Type B pancreatic cell (in vitro differentiated cells): ENCODE results near the gene MAPKBP1. TPM values are rescaled to one million over a fixed set of nuclear protein-coding genes. Genes with fewer than 3 reads are reported as not detected.

ENCODE experiments used
- DNase-seq: peaks from one replicate; pipeline ENCODE4 v3.0.0; 2021; ENCODE audit warnings: mixed read lengths; ENCODE audit not compliant: unreplicated experiment; ENCODE audit errors: extremely low spot score
- H3K27ac Mint-ChIP-seq: 2 replicates; pipeline ENCODE4 v1.8.0; 2021; ENCODE audit warnings: mild to moderate bottlenecking, mixed read lengths
- H3K27me3 Mint-ChIP-seq: 2 replicates; pipeline ENCODE4 v1.8.0; 2021; ENCODE audit warnings: mixed read lengths
- H3K36me3 Mint-ChIP-seq: 2 replicates; pipeline ENCODE4 v1.8.0; 2021; ENCODE audit warnings: mixed read lengths
- H3K4me1 Mint-ChIP-seq: one replicate; pipeline ENCODE4 v1.8.0; 2021; ENCODE audit warnings: mixed read lengths; ENCODE audit not compliant: unreplicated experiment
- H3K4me3 Mint-ChIP-seq: 2 replicates; pipeline ENCODE4 v1.8.0; 2021; ENCODE audit warnings: mild to moderate bottlenecking, mixed read lengths
- H3K9me3 Mint-ChIP-seq: 2 replicates; pipeline ENCODE4 v1.8.0; 2021; ENCODE audit warnings: mixed read lengths
- total RNA-seq: library from RNA; stranded (reverse); gene quantifications from 2 replicates; pipeline ENCODE4 v1.2.1, GENCODE V29; 2021; ENCODE audit warnings: low replicate concordance
- TF ChIP-seq, protein P1 (sequence below): fragments of 200-600 bp; sonication (generic); conservative IDR thresholded peaks from 2 replicates; pipeline ENCODE4 v1.5.0; 2021; ENCODE audit warnings: antibody characterized with exemption, mild to moderate bottlenecking

MAPKBP1 gene
- total RNA-seq, 1 donor from 2014 or later = 34.8 TPM

GRCh38 chr15:41798607-41799487, 24.6 kb downstream of the MAPKBP1 start:
- Mint-ChIP-seq H3K4me3 (no peak overlapping the region), H3K4me1 (peaks cover 30% of the 10 kb centered on the region), H3K36me3 (peaks cover 10% of the 10 kb centered on the region), H3K9me3 (no peaks in the 10 kb centered on the region), H3K27me3 (no peaks in the 10 kb centered on the region), H3K27ac (no peak overlapping the region)
- TF ChIP-seq, protein P1, sequence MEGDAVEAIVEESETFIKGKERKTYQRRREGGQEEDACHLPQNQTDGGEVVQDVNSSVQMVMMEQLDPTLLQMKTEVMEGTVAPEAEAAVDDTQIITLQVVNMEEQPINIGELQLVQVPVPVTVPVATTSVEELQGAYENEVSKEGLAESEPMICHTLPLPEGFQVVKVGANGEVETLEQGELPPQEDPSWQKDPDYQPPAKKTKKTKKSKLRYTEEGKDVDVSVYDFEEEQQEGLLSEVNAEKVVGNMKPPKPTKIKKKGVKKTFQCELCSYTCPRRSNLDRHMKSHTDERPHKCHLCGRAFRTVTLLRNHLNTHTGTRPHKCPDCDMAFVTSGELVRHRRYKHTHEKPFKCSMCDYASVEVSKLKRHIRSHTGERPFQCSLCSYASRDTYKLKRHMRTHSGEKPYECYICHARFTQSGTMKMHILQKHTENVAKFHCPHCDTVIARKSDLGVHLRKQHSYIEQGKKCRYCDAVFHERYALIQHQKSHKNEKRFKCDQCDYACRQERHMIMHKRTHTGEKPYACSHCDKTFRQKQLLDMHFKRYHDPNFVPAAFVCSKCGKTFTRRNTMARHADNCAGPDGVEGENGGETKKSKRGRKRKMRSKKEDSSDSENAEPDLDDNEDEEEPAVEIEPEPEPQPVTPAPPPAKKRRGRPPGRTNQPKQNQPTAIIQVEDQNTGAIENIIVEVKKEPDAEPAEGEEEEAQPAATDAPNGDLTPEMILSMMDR = no peak
- no peak for DNase-seq

- no peaks in the 10 kb centered on the region for H3K27me3 Mint-ChIP-seq
- no peak overlapping the region for H3K4me3 Mint-ChIP-seq
- peaks cover 10% of the 10 kb centered on the region for H3K36me3 Mint-ChIP-seq
- no peaks in the 10 kb centered on the region for H3K9me3 Mint-ChIP-seq
- H3K27ac Mint-ChIP-seq = no peak overlapping the region
- peaks cover 31% of the 10 kb centered on the region for H3K4me1 Mint-ChIP-seq
- no peak for DNase-seq
- TF ChIP-seq, protein P1 = no peak
Measured at GRCh38 chr15:41799488-41799805, 25.2 kb downstream of the MAPKBP1 start.

GRCh38 chr15:41801185-41801584, 26.9 kb downstream of the MAPKBP1 start:
- Mint-ChIP-seq H3K27ac (no peak overlapping the region), H3K4me3 (no peak overlapping the region), H3K9me3 (no peaks in the 10 kb centered on the region), H3K27me3 (no peaks in the 10 kb centered on the region), H3K36me3 (peaks cover 6% of the 10 kb centered on the region), H3K4me1 (peaks cover 36% of the 10 kb centered on the region)
- DNase-seq = no peak
- TF ChIP-seq, protein P1 = no peak

DNA sequence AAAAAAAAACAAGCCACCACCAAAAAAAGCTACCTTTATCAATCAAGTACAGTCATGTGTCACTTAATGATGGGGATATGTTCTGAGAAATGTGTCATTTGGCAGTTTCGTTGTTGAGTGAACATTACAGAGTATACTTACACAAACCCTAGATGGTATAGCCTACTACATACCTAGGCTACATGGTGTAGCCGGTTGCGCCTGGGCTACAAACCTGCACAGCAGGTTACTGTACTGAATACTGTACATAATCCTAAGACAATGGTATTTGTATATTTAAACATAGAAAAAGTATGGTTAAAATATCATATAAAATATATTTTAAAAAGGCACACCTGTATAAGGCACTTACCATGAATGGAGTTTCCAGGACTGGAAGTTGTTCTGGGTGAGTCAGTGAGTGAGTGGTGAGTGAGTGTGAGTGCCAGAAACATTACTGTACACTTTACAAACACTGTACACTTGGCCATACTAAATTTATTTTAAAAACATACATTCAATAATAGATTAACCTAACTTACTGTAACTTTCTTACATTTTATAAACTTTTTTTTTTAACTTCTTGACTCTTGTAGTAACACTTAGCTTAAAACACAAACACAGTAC, 27.7 kb downstream of the MAPKBP1 start:
- H3K4me1 Mint-ChIP-seq = peaks cover 32% of the 10 kb centered on the region
- TF ChIP-seq, protein P1 = no peak
- H3K36me3 Mint-ChIP-seq = peaks cover 4% of the 10 kb centered on the region
- H3K9me3 Mint-ChIP-seq = no peaks in the 10 kb centered on the region
- no peaks in the 10 kb centered on the region for H3K27me3 Mint-ChIP-seq
- no peak overlapping the region for H3K27ac Mint-ChIP-seq
- DNase-seq = no peak
- no peak overlapping the region for H3K4me3 Mint-ChIP-seq

DNA sequence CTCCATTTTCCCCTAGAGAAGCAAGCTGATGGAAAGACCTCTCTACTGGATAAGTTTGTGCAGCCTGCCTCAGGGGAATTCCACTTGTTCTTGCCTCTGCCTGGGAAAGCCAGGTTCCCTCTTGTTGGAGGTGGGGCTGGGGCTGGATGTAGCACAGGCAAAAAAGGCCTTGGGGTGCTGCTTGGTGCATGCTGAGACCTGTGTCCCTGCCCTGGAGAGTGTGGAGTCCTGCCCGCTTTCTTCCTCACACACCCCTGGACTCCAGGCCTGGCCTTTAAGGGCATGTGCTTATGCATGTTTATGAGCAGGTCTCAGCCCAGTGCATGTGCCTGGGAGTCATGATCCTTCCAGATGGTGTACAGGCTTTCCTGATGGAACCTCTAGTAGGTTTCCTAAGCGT, 30.1 kb downstream of the MAPKBP1 start:
- no peak for DNase-seq
- Mint-ChIP-seq H3K36me3 (peaks cover 7% of the 10 kb centered on the region), H3K4me3 (no peak overlapping the region), H3K27ac (peak overlapping the region; percentile 85), H3K27me3 (no peaks in the 10 kb centered on the region), H3K4me1 (peaks cover 19% of the 10 kb centered on the region), H3K9me3 (no peaks in the 10 kb centered on the region)
- TF ChIP-seq, protein P1 = no peak
